Right renal pelvis (tissue), 4 donors: Measurements from ENCODE around the gene AP5Z1. TPM values are rescaled to one million over a fixed set of nuclear protein-coding genes. Genes with fewer than 3 reads are reported as not detected.

Source experiments
- DNase-seq, 4 donors: peaks; one replicate each; pipeline ENCODE4 v3.0.0-alpha.2; 2013; ENCODE audit warnings: low read depth in 4 of 4, low spot score in 3 of 4, missing footprints in 1 of 4
- polyA plus RNA-seq, 4 donors: library from polyadenylated mRNA; unstranded; fragments of 120-200 nt; gene quantifications; one replicate each; pipeline ENCODE4 v1.2.1, GENCODE V29; 2013; ENCODE audit not compliant: insufficient read length in 4 of 4

Gene AP5Z1
- polyA plus RNA-seq, 4 donors: 20.5 to 28.0 (median 21.6) TPM

DNA sequence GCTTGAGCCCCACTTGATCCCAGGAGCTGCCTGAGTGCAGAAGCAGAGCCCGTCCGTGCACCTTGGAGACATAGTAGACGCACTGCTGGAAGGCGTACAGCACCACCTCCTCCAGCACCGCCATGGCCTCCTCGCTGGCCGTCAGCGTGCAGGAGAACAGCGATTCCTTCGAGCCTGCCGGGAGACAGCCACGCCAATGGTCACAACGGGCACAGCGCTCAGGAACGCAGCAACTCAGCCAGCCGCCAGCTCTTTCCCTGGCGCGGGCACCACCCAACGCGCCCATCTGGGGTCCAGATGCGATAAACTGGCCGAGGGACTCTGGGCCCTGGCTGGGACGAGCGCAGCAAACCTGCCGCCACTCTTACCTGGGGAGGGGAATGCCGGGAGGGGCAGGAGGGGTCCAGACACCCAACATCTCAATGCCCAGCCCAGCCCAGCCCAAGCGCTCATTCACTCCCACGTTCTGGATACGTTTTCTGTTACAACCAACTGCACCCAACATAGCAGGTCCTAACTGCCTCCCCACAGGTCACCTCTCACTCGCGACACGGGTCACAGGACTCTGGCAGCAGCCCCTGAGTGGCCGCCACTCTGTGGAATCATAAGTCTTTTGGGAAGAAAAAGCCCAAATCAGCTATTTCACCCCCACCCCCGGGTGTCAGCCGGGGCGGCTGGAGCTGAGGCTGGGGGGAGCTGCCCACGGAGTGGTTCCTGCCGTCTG, 41.9 kb downstream of the AP5Z1 start:
- DNase-seq: no peak

DNA sequence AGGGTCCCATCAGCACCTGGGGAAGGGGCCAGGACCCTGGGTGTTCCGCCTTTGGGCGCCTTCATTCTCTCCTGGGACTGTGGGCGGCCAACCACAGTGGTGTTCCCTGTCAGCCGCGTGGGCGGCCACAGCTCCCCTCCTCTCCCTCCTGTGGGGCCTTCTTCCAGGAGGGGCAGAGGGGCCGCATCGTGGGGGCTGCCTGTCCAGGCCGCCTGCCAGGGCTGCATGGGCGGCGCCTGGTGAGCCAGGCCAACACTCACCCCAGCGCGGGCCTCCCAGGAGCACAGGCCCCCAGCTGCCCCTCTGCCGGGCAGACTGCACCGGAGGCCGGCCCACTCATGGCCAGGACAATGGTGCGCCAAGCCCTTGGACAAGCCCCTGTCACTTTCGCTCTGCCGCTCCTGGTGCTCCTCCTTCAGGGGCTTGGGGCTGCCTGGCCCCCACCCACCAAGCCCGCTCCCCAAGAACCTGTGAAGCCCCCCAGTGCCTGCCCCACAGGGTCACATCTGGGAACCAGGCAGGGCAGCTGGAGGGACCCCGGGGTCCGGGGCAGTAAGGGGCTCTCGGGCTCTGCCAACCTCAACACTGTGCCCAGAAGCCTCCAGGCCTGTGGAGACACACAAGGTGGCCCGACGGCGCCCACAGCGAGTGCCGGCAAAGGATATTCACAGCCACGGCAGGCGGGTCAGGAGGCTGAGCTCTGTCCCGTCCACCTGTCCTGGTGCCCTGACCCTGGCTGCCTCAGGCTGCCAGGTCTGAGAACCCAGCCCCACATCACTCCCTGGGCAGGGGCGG, 42.8 kb downstream of the AP5Z1 start:
- no peak for DNase-seq

DNA sequence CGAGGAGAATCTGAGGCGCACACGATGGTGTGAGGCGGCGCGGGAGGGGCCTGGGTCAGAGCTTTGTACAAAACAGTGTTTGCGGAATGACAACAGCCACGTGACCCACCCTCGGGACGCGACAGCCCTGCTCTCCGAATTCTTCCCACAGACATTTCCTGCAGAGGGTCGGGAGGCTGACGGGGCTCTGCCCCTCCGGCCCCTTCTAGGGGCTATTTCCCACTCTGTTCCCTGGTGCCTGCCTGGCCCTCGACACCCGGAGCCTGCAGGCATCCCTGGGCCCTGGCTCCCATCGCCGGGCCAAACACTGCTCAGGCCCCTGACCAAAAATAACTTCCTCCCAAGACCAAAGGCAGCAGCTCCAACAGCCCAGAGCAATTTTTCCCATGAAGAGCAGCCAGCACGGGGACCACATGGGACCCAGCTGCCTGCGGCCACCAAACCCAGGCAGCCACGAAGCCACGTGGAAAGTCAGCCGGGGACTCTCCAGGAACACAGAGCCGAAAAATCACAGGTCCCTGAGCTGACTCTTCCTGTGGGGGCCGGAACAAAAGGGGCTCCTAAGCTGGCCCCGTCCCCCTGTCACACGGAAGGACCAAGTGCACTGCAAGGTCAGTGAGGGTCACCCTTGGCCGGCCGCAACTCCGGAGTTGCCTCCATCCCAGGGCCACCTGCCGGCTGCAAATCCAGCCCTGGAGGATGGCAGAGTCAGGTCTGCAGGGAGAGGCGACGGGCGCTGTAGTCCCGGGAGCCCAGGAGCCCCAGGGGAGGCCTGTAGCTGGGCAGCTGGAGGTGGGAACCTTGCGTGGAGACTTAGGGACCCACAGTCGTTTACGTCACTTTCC, 44.4 kb downstream of the AP5Z1 start:
- DNase-seq: no peak

DNA sequence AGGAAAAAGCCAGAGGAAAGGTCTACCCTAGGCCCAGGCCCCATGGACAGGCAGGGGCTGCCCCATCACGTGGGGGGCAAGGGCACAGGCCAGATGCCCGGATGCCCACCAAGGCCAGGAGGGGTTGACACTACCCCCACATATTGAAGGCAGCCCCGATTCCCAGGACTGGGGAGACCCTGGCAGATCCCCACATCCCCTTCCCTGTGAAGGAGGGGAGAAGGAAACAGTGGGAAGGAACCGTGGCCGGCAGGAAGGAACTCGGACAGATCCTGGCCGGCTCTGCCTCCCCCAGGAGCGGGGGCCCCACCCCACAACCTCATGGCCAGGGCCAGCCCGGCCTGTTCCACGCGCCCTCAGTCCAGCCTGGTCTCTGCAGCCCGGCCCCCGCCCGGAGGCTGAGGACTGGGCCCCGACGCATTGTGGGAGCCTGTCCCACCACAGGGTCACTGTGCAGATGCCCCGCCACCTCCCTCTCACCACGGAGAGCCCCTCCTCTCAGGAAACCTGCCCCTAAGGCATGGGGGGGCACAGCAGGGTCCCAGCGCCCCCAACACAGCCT, 45.1 kb downstream of the AP5Z1 start:
- no peak for DNase-seq

DNA sequence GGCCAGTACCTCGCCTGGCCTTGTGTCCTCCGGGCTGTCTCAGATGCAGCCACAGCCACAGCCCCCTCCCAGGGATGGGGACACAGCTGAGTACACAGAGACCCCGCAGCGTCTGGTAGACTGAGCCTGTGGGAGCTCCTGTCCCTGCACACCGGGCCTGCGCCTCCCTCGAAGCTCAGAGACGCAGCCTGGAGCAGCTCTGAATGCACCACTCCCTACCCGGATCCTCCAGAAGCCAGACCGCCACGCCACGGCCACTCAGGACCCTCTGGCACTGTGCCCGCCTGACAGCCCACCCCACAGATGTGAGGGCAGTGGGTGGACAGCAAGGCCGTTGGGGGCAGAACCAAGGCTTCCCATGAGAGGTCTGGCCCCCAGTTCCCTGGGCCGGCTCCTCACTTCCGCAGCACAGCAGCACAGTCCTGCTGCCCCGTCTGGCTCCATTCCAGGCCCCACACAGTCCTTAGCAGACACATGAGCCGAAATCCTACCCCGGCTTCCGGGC, 45.6 kb downstream of the AP5Z1 start:
- DNase-seq: no peak

DNA sequence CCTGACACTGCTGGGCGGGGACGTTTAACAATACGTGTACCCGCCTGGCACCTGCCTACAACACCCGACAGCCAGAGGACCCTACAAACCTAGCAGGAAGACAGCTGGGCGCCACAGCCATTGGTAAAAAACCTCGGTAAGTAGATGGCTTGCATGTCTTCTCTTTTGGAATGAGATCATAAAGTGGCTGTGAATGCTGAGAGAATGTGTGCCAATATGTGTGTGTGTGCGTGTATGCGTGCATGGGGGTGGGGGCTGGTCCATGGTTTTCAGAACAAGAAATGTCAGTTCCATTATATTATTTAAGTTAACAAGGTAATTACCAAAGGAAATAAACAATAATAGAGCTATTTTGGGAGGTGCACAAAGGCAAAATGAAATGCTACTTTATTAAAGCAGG, 47.3 kb downstream of the AP5Z1 start:
- no peak for DNase-seq

DNA sequence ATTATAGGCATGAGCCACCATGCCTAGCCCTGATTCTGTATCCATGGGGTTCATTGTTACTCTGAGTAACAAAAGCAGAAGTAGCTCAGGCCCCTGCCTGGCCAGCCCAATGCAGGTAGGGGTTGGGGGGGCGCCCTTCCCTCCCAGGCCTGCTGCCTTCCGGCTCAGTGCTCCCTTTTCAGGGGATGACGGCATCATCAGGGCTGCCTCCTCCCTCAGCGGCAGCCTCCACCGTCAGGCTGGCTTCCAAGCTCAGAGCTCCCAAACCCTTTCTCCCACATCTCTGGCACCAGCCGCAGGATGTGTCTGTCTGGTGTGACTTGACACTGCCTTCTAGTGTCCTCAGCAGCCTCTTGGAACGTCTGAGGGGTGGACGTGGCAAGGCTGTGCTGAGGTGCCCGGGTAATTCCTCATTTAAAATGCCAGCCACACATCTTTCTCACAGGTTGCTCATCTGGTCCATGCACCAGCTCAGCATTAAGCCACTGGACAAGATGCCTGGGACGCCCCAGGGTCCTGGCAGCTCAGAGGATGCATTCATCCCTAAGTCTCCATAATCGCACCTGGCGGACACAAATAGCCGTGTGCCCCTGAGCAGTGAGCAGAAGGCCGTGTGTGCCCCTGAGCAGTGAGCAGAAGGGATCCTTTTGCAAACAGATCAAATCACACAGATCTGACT, 48.2 kb downstream of the AP5Z1 start:
- no peak for DNase-seq

DNA sequence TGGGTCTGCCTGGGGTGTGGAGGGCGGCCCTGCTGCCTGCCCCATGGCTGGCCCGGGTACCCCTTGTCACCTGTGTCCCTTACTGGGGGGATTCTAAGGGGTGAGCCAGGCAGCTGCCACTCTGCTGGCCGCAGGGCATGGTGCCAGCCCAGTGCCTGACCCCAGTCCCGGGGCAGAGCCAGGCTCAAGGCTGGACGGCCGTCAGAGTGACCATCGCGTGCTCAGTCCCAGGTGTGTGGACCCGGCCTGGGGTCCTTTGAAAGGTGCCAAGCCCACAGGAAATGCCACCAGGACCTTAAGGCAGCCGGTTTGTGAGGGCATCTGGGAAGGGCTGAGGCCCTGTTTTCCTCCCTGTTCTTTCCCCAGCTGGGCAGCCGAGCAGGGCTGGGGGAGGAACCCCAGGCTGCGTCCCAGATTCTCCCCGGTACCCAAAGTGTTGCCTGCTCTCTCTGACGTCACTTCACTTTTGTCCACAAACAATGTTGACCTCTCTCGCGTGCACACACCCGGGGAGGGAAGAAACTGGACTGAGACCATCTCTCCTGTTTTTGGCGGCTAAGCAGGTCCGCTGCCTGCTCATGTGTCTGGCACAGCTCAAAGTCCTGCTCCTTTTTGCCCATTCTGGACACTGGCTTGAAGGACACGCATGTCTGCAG, 48.8 kb downstream of the AP5Z1 start:
- DNase-seq: no peak

DNA sequence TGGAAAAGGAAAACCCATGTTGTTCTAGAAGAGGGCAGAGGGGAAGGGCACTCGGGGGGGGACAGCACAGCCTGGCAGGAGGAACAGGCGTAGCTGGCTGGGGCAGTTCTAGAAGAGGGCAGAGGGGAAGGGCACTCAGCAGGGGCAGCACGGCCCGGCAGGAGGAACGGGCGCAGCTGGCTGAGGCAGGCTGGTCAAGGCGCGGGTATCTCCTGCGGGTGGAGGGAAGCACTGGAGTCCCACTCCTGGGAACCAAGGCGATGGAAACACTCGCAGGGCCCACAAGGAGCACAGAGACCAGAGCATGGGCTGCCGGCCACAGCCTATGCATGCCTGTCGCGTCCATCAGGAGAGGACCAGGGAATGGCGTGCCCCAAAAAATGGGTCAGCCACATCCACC, 49.7 kb downstream of the AP5Z1 start:
- DNase-seq: no peak

DNA sequence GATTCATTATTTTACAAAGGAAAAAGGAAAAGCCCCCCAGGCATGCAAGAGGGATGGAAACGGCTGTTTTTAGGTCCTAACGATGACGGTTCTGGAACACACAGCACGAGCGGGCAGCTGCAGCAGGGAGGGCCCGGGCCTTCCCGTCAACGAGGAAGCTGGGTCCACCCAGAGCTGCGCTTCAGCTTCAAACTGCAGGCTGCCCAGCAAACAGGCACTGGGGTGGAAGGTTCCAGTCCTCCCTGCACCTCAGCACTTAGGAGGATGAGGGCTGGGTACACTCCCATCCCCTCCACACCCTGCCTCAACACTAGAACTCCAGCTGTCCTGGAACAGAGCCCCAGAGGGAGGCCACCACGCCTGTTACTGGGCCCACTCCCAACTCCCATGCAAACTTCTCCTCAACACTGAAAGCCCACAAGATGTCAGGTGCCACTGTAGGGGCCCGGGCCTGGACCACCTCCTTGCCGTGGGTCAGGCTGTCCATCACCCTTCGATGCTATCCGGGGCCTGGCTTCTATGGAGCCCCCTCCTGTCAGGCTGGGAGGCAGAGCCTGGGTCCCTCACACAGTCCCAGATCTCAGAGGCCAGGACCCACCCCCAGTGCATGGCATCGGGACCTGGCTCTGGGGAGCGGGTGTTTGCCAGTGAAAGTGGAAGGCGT, 53.4 kb downstream of the AP5Z1 start:
- no peak for DNase-seq

DNA sequence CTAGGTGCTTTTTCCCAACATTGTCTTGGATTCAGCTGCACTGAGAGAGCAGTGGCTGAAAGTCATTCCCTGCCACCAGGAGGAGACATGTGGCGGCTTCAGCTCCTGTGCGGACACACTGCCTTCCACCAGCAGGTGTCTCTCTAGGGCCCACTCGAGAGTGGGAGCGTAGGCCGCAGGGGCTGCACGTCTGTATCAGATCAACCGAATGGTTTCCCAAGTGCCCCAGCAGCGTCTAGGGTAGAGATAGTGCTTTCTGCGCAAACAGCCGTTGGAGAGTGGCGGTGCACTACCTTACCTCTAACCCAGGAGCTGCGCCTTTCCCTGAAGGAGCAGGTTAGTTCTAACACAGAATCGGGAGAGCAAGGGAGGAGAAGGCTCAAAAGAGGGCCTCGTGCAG, 54.8 kb downstream of the AP5Z1 start:
- peak in 2 of 4 donors; percentile 68 to 75 for DNase-seq

DNA sequence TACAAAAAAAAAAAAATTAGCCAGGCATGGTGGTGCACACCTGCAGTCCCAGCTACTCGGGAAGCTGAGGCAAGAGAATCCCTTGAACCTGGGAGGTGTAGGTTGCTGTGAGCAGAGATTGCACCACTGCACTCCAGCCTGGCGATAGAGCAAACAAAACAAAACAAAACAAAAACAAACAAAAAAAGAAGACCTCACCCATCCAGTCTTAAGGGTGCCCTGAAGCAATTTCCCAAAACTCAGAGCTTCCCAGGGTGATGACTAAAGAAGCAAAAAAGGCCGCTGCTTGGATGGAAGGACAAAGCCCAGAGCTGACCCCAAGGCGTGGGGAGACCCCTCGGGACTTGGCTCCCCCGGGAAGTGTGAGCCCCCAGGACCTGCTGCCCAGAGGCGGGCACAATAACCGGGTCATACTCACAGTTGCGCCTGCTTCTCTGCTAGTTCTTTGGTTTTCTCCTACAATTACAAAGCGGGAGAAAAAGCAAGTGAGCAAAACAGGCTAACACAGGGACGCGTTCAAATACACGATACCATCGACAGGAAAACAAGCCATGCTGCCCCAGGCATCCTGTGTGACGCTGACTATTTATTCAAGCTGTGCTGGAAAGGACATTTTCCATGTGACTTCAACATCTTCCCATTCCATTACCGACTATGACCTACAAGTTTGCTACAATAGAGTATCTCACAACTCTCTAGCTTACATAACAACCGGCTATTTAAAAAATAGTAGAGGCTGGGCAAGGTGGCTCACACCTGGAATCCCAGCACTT, 56.5 kb downstream of the AP5Z1 start:
- no peak for DNase-seq

DNA sequence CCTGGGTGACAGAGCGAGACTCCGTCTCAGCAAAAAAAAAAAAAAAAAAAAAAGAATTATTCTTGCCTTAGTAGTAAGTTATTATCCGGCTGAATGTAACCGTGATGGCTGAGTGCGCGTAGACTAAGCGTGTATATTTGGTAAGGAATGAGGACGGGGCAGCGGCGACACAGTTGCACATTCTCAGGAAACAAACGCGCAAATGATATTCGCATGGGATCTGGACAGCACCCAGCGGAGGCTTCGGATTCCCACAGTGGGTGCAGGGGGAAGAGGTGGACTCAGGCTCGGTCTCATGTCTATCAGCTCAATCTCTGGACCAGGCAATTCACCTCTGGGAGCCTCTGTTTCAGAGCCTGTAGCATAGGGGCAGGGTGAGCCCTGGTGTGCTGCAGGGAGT, 57.3 kb downstream of the AP5Z1 start:
- no peak for DNase-seq

DNA sequence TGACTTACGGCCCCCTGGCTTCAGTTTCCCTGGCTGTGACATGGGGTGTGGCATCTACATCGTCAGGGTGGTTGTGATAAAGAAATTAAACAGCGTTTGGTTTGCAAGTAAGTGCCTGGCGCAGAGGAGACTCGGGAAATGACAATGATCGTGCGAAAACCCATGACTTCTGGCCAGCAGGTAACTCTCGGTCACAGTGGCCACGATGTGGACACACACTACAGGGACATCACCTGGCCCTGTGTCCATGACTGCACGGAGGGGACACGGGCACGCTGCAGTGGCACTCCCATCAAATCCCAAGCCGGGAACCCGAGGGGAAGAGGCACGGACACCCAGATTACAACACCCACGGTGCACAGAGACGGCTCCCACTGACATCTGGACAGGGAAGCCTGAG, 57.8 kb downstream of the AP5Z1 start:
- DNase-seq: no peak

DNA sequence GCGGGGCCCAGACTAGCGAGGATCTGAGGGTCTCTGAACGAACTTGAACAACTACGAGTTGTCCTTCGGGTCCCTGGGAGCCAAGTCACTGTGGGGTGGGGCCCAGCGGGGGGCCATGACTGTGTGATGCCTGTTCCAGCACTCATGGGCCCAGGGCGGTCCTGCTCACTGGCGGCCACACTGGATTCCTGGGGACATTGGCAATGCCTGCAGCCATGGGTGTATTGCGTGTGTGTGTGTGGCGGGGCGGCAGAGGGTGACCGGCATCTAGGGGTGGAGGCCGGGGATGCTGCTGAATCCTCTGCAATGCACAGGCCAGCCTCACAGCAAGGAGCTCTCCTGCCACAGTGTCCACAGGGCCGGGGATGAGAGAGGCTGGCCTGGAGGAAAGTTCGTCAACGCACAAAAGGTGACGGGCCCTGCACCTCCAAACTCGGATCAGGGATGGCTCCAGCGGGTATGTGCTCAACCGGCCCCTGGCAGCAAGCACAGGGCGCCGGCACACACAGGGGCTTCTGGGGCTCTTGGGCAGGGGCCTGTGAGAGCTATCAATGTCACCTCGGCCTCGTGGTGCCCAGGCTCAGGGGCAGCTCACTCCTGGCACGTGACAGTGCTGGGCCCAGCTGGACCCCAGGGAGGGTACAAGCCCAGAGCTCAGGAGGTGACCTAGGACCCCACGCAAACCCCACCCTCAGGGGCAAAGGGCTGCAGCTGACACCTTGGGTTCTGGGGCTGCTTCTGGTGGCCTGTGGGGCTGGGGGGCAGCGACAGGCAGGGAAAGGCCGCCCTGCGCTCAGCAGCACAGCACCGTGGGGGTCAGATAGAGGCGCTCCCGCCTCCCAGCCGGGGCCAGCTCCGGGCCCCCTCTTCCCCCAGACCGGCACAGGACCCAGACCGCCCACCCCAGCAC, 58.5 kb downstream of the AP5Z1 start:
- no peak for DNase-seq

DNA sequence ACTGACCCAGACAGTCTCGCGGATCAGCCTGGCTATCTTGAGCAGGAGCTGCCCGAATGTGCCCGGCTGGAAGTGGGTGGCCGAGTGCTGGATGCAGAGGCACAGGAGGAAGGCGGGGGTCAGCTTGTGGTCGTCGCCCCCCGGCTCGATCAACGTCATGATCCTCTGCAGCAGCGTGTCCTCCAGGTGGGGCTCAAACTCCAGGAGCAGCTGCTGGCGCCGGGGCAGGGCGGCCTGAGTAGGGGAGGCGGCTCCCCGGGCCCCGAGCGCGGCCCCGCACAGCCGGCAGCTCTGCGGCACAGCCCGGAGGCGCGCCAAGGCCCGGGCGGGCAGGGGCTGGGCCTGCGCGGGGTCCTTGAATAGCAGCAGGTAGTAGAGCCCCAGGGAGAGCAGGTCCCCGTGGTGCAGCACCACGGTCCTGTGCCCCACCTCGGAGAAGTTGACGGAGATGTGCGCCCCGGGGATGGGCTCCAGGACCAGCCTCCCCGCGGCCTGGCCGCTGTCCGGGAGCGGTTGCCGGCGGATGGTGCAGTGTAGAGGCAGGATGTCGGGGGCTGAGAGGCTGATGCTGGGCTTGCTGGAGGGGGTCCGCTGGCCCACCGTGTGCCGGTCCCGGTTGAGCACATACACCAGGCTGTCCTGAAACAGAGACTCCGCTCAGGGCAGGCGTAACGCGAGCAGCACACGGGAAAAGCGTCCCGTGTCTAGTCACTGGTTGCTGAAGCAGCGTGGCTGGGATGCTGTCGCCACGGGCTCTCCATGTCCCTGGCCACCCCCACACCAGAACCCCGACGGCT, 59.4 kb downstream of the AP5Z1 start:
- DNase-seq: no peak
